Smooth muscle cell (in vitro differentiated cells): ENCODE results near the gene TBC1D16. TPM values are rescaled to one million over a fixed set of nuclear protein-coding genes. Genes with fewer than 3 reads are reported as not detected.
"Not testable (repeated sequence)": the region's sequence is repeated elsewhere in the genome, so short reads cannot be mapped to it uniquely, and the experiment has no call there.

Experiments
- DNase-seq: peaks from one replicate; lab custom pipeline; 2025; ENCODE audit not compliant: unreplicated experiment; lab: John Stamatoyannopoulos, UW
- H2AFZ ChIP-seq: fragments of 200-600 bp; sonication (generic); 2 replicates; pipeline ENCODE4 v1.6.0; 2016; ENCODE audit warnings: antibody characterized with exemption, low read depth, mild to moderate bottlenecking
- H3F3A ChIP-seq: fragments of 200-600 bp; sonication (generic); 2 replicates; pipeline ENCODE4 v1.6.0; 2017; ENCODE audit warnings: antibody characterized with exemption, low read depth
- H3K27ac ChIP-seq: fragments of 200-600 bp; sonication (generic); 2 replicates; pipeline ENCODE4 v1.5.1; 2016; ENCODE audit warnings: low read depth, mild to moderate bottlenecking
- H3K27me3 ChIP-seq: fragments of 200-600 bp; sonication (generic); 2 replicates; pipeline ENCODE4 v1.6.1; 2016; ENCODE audit warnings: low read depth, mild to moderate bottlenecking
- H3K36me3 ChIP-seq: fragments of 200-600 bp; sonication (generic); 2 replicates; pipeline ENCODE4 v1.5.1; 2016; ENCODE audit warnings: low read depth
- H3K4me1 ChIP-seq: fragments of 200-600 bp; sonication (generic); 2 replicates; pipeline ENCODE4 v1.5.1; 2016; ENCODE audit warnings: low read depth
- H3K4me2 ChIP-seq: fragments of 200-600 bp; sonication (generic); 2 replicates; pipeline ENCODE4 v1.6.0; 2016; ENCODE audit warnings: mild to moderate bottlenecking
- H3K4me3 ChIP-seq: fragments of 200-600 bp; sonication (generic); 2 replicates; pipeline ENCODE4 v1.5.1; 2016; ENCODE audit warnings: mild to moderate bottlenecking
- H3K79me2 ChIP-seq: fragments of 200-600 bp; sonication (generic); 2 replicates; pipeline ENCODE4 v1.6.0; 2016; ENCODE audit warnings: low read depth, mild to moderate bottlenecking
- H3K9ac ChIP-seq: fragments of 200-600 bp; sonication (generic); 2 replicates; pipeline ENCODE4 v1.6.0; 2016; ENCODE audit warnings: low read depth
- H3K9me3 ChIP-seq: fragments of 200-600 bp; sonication (generic); replicated peaks from 2 replicates; pipeline ENCODE4 v1.5.1; 2016; ENCODE audit warnings: low read depth
- H4K20me1 ChIP-seq: fragments of 200-600 bp; sonication (generic); 2 replicates; pipeline ENCODE4 v1.6.0; 2016; ENCODE audit warnings: low read depth
- CTCF ChIP-seq: fragments of 200-600 bp; sonication (generic); IDR thresholded peaks from 2 replicates; pipeline ENCODE4 v1.5.1; 2017; ENCODE audit warnings: borderline replicate concordance, mild to moderate bottlenecking, antibody characterized with exemption; ENCODE audit not compliant: insufficient read depth, poor library complexity, severe bottlenecking
- WGBS: methylation state at CpG from one replicate; pipeline ENCODE4 v1.1.7; 2016; ENCODE audit warnings: low lambda C conversion rate; 5-methylcytosine and 5-hydroxymethylcytosine counted together
- polyA plus RNA-seq: library from polyadenylated mRNA; unstranded; fragments of >200 nt; fragmentation: Nextera tagmentation; extraction: Ambion mirVana; gene quantifications from 2 replicates; pipeline ENCODE4 v1.2.1, GENCODE V29; 2016
- total RNA-seq: library from RNA; depleted of rRNA; stranded (reverse); fragments of >200 nt; gene quantifications from 2 replicates; pipeline ENCODE4 v1.2.3, GENCODE V29; 2014

TBC1D16 gene
- total and polyA plus RNA-seq, 2 experiments from 2014 or later = 17.4 to 24.6 TPM

GRCh38 chr17:80050706-80051105 lies 15.0 kb upstream of the TBC1D16 start:
- no peak for DNase-seq
- Histone ChIP-seq H3K4me1 (no peaks in the 10 kb centered on the region), H3K79me2 (no peaks in the 10 kb centered on the region), H3K36me3 (no peaks in the 10 kb centered on the region), H3K27ac (no peak overlapping the region), H3K9ac (no peak overlapping the region), H3K4me2 (no peak overlapping the region), H2AFZ (no peak overlapping the region), H3K4me3 (no peak overlapping the region), H3F3A (peaks cover 26% of the 10 kb centered on the region), H3K9me3 (no peaks in the 10 kb centered on the region), H4K20me1 (no peaks in the 10 kb centered on the region), H3K27me3 (no peaks in the 10 kb centered on the region)
- no peak for TF ChIP-seq CTCF
- 98% methylated on average over 16 of the region's 16 CpGs for WGBS

GRCh38 chr17:80049986-80050385 lies 14.3 kb upstream of the TBC1D16 start:
- H3K27me3 ChIP-seq = no peaks in the 10 kb centered on the region
- no peak for TF ChIP-seq CTCF
- H3F3A ChIP-seq = peaks cover 26% of the 10 kb centered on the region
- H3K4me1 ChIP-seq = no peaks in the 10 kb centered on the region
- H3K4me3 ChIP-seq = no peak overlapping the region
- H3K27ac ChIP-seq = no peak overlapping the region
- H3K9ac ChIP-seq = no peak overlapping the region
- no peak overlapping the region for H3K4me2 ChIP-seq
- H3K9me3 ChIP-seq = no peaks in the 10 kb centered on the region
- H2AFZ ChIP-seq = no peak overlapping the region
- H3K79me2 ChIP-seq = no peaks in the 10 kb centered on the region
- H3K36me3 ChIP-seq = no peaks in the 10 kb centered on the region
- 97% methylated on average over 21 of the region's 21 CpGs for WGBS
- H4K20me1 ChIP-seq = no peaks in the 10 kb centered on the region
- no peak for DNase-seq

GRCh38 chr17:80047176-80047575 lies 11.5 kb upstream of the TBC1D16 start:
- Histone ChIP-seq H3K9me3 (no peaks in the 10 kb centered on the region), H3K27me3 (no peaks in the 10 kb centered on the region), H2AFZ (no peak overlapping the region), H3K4me3 (no peak overlapping the region), H3K4me1 (no peaks in the 10 kb centered on the region), H3K27ac (no peak overlapping the region), H3K79me2 (no peaks in the 10 kb centered on the region), H3F3A (peaks cover 2% of the 10 kb centered on the region), H3K9ac (no peak overlapping the region), H3K36me3 (peaks cover 3% of the 10 kb centered on the region), H4K20me1 (no peaks in the 10 kb centered on the region), H3K4me2 (no peak overlapping the region)
- no peak for DNase-seq
- 99% methylated on average over 11 of the region's 11 CpGs for WGBS
- TF ChIP-seq CTCF = no peak

GRCh38 chr17:80046709-80047108 lies 11.0 kb upstream of the TBC1D16 start:
- not testable (repeated sequence) for H3K36me3 ChIP-seq, H3K4me2 ChIP-seq, H3F3A ChIP-seq, H2AFZ ChIP-seq, H3K9me3 ChIP-seq, H3K79me2 ChIP-seq, H3K4me3 ChIP-seq, H3K27ac ChIP-seq, DNase-seq, H3K27me3 ChIP-seq, H3K4me1 ChIP-seq, H4K20me1 ChIP-seq, H3K9ac ChIP-seq
- WGBS = 97% methylated on average over 10 of the region's 10 CpGs
